ENCODE results near the gene ANO3.
"Not testable (repeated sequence)": the region's sequence is repeated elsewhere in the genome, so short reads cannot be mapped to it uniquely, and the experiment has no call there.

The ANO3 gene

DNA sequence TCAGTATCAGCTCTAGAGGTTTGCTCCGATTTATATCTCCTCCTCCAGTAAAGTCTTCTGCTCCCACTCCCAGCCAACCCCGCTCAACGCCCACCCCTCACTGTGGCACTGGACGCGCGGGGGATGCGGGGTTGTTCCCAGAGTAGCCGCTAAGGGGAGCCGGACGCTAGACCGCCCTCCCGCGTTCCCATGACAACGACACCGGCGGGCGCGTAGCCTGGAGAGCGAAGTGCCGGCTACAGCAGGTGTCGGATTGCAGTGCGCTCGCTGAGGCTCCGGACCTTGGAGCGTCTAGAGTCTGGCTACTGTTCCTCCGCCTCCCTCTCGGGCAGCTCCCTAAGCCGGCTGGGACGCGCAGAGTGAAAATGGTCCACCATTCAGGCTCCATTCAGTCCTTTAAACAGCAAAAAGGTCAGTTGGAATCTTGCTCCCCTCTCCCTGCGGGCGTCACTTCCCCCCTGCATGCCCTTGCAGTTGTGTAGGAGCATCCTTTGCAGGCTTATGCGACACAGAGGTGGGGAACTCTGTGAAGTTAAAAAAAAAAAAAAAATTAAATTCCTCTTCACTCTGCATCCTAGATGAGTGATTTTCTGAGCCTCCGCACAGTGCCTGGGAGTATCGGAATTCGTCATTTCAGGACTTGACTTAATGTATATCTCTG is at the start of gene ANO3:
ANO3 (plus strand) TSS at position 220 of the 661 bp plus-strand sequence; CDS start at position 366, 146 bp downstream.
- no peak for DNase-seq

DNA sequence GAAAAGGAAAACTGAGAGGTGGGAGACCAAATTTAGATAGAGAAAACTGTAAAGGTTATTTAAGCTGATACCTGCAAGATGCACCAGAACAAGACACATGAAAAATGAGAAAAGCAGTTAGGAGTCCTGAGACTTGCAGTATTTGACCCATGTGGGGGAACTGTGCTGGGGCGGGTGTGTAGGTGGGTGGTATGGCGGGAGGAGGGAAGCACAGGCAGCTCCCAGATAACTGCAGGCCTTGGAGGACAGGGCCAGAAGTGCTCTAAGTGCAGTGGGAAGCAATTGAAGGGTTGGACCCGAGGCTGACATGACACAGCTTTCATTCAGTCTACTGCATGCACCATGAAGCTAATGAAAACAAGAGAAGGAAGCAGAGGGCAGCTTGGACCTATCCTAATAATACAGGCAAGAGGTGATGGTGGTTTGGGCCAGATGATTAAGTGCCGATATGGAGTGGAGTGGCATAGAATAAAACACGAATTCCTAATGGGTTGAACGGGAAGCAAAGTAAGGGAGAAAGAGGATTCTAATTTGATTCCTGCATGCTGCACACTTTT is 48.0 kb upstream of the ANO3 start:
- DNase-seq, result no peak

DNA sequence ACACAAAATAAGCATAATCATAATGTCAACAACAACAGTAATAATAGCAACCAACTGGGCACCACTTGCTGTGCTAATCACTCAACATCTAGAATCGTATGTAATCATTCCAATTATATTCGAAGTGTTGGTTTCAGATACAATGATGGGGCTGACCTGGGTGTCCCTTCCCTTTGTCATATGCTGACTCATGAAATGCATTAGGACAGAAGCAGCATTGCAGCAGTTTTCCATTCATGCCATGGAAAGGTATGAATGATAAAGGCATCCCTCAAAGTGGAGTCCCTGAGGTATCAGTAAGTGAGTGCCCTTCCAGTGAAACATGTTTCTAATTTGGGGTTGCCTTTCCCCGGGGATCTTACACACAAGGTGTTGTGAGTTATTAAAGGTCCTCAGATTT is 46.3 kb upstream of the ANO3 start:
- no peak for DNase-seq

GRCh38 chr11:26286472-26287066 is 45.4 kb upstream of the ANO3 start:
- DNase-seq, result no peak

DNA sequence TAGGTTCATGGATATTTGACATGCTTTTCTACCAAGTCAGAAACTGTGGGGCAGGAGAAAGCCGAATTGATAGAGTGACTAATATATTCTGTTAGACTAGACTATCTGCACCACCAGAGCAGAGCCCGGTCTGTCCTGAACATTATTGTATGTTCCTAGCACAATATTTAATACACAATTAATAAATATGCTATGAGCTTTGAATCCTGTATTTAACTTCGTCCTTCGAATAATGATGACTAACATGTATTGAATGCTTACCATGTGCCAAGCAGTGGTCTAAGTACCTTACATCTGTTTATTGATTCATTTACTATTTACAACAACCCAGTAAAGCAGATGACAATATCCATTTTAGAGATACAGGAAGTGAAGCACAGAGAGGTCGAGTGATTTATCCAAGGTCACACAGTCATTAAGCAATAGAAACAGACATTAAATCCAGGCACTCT is 44.8 kb upstream of the ANO3 start:
- DNase-seq, result no peak

GRCh38 chr11:26297189-26297975 is 34.5 kb upstream of the ANO3 start:
- no peak for DNase-seq

GRCh38 chr11:26316372-26316771 is 15.6 kb upstream of the ANO3 start:
- not testable (repeated sequence) for DNase-seq

DNA sequence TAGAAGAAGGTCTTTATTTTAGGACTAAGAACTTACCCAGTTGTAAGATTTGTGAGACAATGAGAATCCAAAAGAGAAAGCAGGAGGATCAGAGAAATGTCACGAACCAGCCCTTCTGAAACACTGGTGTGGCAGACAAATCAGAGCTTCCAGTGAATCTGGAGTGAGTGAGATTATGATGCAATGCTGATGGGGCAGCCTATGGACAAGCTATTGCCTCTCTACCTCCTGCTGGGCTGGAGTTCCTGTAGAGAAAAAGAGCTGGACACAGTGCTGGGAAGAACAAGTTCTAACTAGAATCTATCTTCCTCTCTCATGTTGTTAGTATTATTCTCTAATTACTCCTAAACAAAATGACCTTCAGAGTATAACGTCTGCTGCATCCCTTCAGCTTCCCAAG is 12.0 kb upstream of the ANO3 start:
- no peak for DNase-seq

DNA sequence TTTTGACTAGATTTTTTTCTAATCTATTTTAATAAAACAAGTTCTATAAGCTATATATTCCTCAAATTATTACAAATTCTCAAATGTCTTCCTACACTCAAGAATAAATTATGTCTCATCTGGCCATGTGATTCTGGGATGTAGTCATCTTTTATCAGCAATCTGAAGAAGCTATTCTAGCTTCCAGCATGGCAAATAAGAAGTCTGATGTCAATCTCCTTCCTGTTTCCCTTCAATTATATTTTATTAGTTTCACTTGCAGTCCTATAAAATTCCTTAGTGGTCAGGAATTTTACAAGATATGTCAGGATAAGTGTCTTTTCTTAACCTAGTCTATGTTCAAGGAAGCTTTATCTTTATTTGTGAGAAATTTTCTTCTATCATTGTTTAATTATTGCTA is 10.4 kb upstream of the ANO3 start:
- no peak for DNase-seq

DNA sequence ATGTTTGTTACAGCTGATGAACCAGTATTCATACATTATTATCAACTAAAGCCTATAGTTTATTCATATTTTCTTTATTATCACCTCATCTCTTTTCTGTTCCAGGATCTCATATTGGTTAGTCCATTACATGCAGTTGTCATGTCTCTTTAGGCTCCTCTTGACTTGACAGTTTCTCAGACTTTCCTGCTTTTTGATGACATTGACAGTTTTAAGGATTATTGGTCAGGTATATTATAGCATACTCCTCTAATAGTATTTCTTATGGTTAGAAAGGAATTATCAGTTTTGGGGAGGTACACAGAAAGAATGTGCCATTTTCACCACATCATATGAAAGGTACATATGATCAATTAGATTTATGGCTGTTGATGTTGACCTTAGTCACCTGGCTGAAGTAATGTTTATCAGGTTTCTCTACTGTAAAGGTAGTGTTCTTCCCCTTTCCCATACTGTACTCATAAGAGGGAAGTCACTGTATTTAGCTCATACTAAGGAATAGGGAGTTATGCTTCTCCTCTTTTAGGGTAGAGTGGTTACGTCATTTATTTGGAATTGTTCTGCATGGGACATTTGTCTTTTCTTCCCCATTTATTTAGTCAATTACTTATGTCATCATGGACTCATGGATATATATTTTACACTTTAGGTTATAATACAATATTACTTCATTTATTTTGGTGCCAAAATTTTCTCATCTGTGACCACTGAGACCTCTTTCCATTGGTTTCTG is 9.4 kb upstream of the ANO3 start:
- DNase-seq, result no peak

- DNase-seq, result no peak
These were observed 8.1 kb upstream of the ANO3 start for GRCh38 chr11:26323837-26324236.

DNA sequence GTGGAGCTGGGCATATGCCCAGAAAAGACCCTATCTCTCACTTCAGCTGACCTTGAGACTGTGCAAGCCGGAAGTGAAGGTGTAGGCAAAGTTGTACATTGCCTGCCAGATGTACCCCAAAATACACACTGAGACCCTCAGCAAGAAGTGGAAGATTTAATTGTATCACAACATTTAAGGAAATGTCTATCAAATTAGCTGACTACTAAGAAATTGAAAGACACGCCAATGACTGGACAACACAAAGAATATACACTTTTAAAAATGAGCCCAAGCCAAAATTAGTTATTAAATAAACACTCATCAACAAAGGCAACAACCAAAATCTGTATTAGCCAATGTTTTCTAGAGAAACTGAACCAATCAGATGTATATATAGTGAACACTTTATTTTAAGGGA is 7.7 kb upstream of the ANO3 start:
- DNase-seq, result no peak

GRCh38 chr11:26326793-26327400 is 5.0 kb upstream of the ANO3 start:
- no peak for DNase-seq

GRCh38 chr11:26329206-26329605 is 2.7 kb upstream of the ANO3 start:
- no peak for DNase-seq

DNA sequence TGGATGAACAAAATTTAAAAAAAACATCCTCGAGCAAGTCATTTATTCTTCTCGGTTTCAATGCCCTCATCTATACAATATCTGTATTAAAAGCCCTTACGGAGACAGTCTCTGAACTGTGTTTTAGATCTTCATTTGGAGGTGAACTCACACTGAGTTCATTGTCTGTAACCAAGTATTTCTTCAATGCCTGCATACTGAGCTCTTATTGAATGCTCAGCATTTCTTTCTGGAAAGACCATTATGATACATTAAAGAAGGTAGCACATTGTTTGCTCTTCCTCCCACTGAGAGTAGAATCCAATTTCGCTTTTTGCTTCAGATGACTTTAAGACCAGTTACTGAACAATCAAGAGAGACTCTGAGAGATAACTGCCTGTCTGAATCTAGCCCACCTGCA is 1.7 kb upstream of the ANO3 start:
- no peak for DNase-seq

DNA sequence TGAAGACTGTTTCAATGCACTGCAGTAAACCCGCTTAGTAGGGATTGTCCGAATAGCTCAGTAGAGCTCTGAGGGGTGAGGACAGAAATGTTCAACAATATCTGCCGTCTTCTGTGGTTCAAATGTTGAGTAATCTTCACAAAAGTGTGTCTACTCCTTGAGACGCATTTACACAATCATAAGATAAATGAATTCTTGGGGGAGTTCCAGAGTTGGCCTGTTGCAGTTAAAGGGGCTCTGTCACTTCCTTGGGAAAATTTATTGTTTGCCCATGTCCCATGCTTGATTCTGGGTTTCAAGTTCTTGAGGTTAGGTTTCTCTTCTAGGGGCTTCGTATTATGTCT is 614 bp downstream of the ANO3 start:
- no peak for DNase-seq

DNA sequence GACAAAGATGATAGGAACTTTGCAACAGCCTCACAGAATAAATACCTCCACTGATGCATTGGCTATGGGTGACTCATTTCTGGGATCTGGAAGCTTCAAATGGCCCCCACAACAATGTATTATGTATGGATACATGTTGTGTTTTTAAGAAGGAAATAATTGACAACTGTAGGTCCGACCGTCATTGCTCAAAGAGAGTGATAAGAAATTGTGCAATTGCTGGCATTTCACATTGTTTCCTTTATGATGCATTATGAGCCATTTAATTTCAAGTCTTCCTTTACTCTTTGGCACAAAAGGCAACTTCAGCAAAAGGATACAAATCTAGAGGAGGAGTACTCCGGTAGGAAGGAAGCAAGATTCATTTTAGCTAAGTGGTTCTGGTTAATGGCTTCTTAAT is 2.0 kb downstream of the ANO3 start:
- DNase-seq, result no peak

DNA sequence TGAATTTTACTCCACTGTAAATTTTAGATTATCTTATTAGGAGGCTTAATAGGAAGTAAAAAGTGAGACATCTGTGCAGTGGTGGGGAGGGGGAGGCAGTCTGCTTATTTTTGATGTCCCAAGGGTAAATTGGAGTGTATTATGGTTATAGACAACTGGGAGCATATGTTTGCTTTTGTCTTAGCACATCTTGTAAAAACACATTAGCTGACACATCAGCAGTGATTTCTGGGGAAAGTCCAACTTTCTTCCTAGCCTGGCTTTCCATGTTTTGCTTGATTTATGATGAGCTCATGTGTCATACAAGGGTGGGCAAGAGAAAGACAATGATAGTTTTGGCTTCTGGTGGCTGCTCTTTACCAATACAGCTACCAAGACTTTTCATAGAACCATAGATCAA is 4.0 kb downstream of the ANO3 start:
- DNase-seq, result no peak

DNA sequence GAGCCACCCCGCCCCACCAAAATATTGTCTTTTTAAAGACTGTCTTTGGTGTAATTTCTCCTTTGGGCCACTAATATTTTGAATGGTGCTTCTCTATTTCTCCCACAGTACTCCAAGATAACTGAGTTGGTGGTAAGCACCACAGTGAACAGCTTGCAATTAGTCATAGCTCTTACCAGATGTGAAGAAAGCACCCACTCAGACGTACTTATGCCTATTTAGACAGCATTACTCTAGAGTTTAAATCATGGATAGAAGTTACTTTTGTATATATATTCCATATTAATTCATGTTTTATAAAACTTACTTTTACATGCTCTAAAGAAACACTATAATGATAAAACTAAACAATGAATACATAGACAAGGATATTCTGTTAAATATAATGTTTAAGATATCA is 12.7 kb downstream of the ANO3 start:
- no peak for DNase-seq

DNA sequence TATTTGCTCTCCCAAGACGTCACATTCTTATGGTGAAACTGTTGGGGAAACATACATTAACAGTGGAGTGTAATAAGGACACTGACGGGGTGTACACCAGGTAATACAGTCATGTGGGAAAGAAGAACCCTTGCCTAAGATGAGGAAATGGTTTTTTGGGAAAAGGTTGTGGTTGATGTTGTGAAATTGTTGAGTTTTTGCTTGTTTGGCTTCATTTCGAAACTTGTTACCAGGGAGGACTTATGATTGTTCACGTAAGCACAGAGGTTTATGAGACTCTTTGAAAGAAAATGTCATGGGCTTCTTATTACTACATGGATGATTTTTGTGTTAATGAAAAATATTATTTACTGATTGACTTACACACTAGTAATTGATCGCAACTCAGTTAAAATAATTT is 16.8 kb downstream of the ANO3 start:
- no peak for DNase-seq

- no peak for DNase-seq
These were observed 18.1 kb downstream of the ANO3 start for GRCh38 chr11:26350002-26350401.

- DNase-seq, result no peak
These were observed 21.1 kb downstream of the ANO3 start for GRCh38 chr11:26353010-26353409.

DNA sequence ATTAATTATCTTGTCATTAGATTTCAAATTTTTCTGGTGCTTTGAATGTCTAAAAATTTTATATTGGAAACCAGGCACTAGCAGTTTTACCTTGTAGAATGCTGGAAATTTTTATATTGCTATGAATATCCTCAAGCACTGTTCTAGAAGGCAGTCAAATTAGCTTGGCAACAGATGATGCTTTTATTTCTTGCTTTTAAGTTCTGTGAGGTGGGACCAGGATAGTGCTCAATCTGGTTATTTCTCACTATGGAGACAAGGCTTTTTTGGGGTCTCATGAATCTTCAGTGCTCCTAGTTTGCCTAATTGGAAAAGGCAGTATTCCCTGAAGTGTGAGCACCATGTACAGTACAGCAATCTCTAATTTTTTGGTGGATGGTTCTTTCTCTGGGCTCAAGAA is 27.1 kb downstream of the ANO3 start:
- DNase-seq, result no peak
